ENCODE results near the gene SOX5. TPM values are rescaled to one million over a fixed set of nuclear protein-coding genes. Genes with fewer than 3 reads are reported as not detected.

SOX5 gene
- 209 TPM for total RNA-seq

DNA sequence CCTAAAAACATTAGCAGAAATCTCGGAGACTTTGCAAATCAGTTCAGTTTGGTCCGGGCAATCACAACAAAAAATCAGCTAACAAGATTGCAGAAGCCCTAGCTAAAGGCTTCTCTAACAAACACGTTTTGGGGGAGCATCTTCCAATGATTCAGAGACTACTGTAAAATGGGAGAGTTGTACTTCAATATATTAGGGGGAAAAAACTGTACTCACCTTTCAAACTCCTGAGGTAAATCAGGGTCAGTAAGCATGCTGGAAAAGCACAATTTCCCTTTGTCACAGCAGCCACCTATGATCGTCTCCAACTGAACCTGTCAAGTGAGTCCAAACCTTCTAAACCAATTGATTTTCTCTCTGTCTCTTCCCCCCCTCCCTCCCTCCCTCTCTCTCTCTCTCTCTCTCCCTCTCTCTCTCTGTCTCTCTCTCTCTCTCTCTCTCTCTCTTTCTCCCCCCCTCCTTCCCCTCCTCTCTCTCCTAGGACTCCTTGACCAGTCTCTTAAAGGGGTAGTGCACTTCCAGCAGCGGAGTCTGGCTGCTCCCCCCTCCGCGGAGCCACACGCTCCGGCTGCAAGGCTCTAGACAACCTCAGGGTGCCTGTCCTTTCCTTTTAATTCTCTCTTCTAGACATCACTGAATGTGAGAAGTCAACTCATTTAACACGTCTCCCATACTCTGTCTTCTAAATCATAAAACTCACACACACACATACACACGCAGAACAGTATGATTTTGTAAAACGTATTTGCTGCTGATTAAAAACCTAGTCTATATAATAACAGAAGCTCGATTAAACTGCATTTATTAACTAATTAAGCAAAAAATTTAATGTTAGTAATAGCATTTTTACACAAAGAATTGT is at the start of gene SOX5:
Gene SOX5, minus strand, starts transcription at position 323 of the 862 bp plus-strand sequence. Its CDS starts 69 bp downstream, at position 254.
- peak; percentile 11 for DNase-seq

DNA sequence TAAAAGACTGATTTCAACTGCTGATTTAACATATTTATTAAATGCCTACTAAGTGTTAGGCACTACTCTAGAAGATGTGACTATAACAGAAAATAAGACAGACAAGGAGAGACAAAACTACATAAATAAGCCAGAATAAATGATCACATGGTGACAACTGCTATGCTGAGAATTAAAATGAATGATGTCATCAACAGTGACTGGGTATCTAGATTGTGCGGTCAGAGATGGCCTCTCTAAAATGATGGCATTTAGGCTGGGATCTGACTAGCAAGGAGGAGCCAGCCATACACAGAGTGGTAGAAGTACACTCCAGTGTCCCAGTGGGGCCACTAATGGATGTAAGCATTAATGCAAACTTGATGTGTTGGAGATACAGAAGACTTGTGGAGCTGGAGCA is 37.6 kb upstream of the SOX5 start:
- DNase-seq = no peak

DNA sequence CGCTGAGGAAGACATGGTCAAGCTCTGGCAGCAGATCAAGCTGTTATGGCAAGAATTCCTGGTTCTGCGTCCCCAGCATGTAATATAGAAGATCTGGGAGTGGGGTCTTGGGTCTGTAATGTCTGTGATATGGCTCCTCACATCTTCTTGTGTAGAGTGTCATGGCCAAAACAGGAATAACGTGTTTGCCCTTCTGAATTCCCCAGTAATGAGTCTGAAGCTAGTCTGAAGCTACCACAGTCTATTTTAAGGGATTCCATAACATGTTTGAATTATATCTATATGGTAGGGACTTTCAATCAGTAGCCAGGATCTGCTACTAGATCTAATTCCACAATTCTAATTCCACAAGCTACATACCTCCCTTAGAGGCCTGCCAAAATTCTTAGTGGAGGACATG is 31.4 kb upstream of the SOX5 start:
- no peak for DNase-seq

DNA sequence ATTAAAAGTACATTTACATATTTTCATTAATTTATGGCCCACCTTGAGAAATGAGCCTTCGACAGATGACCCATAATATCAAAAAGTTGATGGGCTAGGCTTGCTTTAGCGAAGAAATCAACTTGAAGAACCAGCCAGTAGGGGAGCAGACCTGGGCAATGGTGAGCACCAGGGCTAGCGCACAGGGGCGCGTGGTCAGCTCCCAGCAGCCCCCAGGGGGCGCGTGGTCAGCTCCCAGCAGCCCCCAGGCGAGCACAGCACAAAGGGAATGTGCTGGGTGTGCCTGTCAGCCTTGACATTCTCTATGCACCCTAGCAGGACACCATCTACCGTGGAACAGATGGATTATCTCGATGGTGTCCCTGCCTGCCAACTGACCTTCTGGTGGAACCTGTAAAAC is 15.3 kb upstream of the SOX5 start:
- no peak for DNase-seq

DNA sequence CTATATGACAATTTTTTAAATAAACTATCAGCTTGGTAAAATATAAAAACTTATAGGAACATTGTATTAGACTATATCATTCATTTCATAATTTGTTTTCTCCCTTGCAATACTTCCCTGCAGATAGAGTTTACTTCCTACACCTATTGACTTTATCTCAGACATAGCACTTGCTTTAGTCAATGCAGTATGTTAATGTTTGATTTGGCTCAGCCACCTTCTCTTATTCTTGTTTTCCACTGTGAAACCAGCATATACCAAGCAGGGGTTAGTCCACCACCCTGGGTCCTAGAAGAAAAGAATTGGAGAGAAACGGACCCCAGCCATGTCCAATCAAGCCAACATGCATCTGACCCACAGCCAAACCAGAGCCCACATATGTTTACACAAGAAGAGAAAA is 10.4 kb upstream of the SOX5 start:
- no peak for DNase-seq

DNA sequence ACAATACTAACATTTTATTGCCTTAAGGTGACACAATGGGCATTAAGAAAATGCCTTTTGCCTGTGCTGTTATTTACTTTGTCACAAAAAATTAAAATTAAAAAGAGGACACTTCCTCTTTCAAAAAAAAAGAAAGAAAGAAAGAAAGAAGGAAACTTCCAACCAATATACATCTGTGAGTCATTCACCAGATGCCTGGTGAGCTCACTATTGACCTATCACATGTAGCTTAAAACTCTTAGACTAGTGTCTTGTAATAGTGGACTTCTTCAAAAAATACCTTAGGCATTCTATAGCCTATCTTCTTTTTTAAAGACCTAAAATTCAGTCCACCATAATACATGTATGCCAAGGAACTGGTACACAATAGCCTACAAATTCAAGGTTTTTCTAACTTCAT is 4.9 kb upstream of the SOX5 start:
- no peak for DNase-seq

DNA sequence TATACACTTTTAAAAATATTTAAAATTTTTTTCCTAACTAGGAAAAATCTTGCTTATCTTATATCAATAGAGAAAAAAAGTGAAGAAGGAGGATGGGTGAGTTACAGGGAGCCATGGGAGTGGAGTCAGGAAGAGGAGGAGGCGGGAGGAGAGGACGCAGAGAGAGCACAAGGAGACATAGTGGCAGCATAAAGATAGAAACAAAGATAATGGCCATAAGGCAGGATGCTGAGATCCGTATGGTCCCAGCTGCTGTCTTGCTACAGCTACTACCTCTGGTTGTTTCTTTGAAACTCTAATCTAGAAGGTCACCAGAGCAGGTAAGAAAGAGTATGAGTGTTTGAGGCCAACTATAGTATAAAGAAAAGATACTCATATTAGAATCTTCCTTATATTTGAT is 2.6 kb upstream of the SOX5 start:
- no peak for DNase-seq

DNA sequence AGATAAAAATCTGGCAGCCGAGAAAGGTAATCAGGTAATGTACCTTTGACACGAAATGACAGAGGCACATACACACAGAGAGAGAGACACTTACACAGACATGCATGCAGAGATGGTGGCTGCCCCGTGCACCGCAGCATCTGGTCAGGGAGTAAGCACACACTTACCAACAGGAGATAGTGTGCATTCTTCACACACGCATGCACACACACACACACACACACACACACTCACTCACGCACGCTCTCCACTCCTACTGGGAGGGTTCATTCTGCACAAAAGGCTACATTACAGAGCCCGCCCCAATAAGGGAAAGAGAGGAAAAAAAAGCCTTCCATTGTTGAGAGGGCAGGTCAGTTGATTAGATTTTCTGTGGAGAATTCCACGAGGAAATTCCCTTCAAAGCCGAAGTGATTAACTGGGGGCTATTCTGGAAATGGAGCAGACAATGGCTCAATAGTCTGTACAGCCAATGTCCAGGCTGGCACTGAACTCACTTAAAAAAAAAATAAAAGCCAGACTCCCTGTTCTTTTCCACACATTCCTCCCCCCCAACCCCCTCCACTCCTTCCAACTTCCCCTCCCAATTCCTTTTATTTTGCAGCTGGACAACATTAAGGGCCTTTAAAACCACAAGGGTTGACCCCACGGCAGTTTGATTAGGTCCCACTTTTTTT is 1.4 kb upstream of the SOX5 start:
- peak; percentile 2 for DNase-seq

DNA sequence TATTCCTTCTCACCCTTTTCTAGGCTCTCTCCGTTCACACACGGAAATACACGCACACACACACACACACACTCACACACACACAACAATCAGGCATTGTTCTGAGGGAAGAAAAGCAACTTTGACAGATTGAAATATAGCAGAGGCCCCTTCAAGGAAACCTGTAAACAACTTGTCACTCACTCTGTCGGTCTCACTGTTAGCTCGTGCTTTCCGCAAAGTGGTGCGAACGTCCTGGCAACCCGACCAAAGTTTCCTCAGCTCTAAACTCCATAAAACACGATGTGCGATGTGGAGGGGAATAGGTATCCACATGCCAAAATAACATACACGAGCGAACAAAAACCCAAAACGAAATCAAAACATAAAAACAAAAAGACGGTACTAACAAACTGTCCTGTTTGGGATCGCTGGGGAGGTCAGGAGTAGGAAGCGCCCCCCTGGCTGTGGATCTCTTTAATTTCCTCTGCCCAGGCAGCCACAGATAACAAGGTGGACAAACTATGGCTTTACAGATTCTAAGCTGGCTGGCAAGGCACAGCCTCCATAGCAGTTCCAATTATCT is 822 bp upstream of the SOX5 start:
- DNase-seq = no peak

DNA sequence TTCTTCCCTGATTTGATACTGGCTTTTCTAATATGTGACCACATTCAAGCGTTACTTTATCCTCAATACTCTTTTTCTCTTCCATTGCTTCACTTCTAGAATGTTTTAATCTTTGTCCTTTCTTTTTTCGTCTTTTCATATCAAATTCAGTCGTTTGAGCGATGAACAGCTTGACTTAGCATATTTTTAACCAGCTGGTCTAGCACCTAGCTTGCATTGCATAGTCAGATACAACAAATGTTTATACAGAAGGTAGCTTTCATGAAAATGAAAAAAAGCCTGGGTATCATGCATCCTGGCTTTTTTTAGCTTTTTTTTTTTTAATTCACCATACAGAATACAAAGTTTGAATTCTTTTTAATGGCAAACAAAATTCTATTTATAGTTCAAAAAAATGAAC is 1.2 kb downstream of the SOX5 start:
- DNase-seq = no peak

DNA sequence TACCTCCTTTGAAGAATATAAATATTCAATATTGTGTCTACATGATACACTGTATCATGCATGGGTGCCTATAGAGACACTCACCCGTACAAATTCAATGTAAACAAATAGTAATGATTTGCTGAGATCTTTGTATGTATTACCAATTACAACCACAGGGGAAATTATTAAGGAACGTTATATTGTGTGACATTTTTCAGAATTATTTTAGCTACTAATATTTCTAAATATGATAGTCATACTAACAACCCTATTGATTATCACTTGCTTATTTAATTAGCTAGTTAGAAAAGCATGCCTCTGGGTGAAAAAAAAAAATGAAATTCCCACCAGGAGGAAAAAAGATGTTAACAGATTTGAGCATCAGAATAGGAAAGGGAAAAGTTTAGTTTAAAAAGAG is 2.1 kb downstream of the SOX5 start:
- DNase-seq = no peak

DNA sequence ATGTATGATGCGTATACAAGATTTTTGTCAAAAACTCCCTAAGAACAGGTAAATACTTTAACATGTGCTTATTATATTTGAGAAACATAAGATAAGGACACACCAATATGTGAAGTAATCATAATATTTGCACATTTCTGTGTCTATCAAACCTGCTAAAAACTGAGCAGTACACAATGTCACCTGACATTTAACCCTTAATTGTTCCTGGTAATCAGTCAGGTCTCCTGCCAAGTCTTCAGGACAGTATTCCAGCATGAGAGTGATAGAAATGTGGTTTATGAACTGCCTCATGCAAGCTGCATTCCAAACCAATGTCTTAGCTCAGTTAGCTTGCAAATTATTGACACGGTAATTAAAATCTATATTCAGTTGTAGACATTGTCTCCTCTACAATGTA is 4.2 kb downstream of the SOX5 start:
- no peak for DNase-seq

DNA sequence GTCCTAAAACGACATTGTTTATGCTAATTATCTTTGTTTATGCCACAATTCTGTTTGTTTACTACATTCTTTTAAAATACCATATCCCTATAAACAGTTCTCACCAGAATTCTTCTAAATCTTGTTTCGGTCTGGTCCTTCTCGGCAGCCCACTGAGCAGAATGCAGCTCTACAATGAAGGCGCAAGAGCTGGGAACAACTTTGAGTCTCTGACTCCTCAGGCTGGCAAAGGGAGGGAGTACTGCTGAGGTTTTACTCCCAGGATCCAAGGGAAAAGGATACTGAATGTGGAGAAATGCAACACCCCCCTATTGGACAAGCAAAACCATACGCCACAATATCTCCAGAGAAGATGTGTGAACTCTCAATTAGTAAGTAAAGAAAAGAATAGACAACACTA is 5.4 kb downstream of the SOX5 start:
- DNase-seq = no peak

DNA sequence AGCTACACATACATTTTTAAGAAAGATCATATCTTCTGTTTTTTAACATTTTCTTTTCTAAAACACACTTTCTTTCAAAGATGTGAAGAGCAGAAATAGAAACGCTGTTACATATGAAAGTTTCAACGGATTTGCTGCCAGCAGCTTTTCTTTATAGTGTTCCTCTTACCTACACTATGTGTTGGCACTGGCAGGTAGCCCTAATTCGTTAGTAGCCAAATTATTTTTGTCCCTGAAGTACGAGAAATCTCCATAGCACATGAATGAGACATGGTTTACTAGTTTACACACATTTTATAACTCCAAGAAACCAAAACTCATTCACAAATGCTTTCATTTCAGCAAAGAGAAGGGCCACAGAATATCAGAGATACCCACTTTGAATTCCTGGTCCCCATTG is 6.6 kb downstream of the SOX5 start:
- no peak for DNase-seq

DNA sequence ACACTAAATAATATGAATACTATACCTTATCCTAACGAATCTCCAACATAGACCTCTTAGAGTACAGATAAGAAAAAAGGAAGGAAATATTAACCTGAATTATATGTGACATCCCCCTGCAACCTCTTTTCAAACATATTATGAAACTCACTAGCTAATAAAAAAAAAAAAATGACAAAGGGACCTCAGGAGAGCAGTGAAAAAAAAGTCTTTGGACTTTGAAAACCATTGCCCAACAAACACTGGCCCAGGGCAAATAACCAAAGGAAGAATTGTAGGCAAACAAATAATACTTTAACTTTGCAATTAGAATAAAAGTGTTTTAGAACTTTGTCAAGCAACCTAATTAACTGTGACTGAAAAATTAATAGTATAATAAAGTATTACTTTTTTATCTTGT is 7.7 kb downstream of the SOX5 start:
- no peak for DNase-seq

DNA sequence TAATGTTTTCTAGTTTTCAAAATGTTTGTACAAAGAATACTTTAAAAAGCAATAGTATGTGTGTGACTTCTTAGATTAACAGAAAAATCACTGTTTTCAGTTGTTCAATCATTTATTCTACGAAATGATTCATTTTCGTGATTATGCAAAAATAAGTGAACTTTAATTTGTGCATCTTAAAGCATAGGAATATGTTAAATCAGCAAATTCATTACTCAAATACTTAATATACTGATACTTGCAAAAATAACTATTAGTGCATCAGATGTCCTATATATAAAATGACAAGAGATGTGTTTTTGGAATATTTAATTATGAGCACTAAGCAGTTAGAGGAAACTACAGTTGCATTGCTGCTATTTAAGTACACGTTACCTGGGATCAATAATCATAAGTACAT is 11.0 kb downstream of the SOX5 start:
- no peak for DNase-seq

DNA sequence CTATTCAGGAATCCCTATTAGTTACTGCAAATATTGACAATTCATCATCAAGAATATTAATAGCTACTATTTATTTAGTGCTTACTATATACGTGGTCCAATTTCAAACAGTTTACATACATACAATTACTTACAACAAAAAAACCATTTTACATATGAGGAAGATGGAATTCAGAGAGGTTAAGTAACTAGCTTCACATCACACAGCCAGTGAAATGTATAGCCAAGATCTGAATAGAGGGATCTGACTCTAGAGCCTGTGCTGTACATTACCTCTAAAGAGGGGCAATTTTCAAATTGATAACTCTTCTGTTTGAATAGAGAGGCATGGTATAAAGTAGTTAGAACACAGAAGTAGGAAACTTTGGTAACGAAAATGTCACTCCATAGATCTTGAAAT is 18.3 kb downstream of the SOX5 start:
- no peak for DNase-seq

DNA sequence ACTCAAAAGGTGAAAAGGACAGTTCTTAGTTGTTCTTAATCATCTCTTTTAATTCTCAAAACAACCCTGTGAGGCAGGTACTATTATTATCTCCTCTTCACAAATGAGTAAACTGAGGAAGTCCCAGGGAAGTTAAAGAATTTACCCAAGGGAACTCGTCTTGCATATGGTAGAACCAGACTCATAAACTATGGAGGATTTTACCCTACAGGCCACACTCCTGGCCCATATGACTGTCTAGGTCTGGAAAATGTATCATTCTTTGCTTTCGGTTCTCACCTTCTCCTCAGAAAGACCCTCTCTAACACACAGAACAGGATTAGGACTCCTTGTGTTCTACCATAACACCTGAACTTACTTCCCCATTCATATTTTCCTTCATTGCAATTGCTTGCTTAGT is 18.9 kb downstream of the SOX5 start:
- no peak for DNase-seq

DNA sequence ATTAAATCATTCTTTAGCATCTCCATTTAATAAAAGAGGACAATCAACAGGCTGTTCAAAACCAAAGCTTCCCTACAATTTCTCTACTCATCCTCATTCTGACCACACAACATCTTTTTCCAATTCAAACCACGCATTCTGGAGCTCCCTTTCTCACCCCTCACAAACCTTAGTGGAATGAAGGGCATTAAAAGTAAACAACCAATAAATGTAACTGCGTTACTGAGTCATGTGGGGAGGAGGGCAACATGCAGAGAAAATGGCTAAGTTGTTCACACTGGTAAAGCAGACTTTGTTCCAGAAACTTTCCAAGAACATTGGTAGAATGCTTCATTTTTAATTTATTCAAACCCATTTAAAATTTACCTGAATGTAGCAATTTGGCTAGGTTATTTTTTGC is 19.6 kb downstream of the SOX5 start:
- no peak for DNase-seq

DNA sequence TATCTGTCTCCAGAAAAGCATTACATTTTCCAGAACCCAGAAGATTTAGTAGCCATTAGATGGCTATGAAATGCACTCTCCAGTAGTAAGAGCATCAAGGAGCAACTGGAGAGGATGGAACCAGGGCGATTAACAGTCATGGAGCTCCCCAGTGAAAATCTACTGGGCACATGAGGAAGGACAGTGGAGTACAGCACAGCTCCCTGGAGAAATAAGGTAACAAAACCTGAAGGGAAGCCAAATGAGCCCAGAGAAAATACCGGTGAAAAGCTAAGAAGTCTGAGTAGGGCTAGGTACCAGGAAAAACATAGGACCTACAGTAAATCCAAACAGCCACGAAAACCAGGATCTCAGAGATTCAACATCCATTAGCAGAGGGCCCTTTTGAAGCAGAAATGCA is 21.6 kb downstream of the SOX5 start:
- no peak for DNase-seq

DNA sequence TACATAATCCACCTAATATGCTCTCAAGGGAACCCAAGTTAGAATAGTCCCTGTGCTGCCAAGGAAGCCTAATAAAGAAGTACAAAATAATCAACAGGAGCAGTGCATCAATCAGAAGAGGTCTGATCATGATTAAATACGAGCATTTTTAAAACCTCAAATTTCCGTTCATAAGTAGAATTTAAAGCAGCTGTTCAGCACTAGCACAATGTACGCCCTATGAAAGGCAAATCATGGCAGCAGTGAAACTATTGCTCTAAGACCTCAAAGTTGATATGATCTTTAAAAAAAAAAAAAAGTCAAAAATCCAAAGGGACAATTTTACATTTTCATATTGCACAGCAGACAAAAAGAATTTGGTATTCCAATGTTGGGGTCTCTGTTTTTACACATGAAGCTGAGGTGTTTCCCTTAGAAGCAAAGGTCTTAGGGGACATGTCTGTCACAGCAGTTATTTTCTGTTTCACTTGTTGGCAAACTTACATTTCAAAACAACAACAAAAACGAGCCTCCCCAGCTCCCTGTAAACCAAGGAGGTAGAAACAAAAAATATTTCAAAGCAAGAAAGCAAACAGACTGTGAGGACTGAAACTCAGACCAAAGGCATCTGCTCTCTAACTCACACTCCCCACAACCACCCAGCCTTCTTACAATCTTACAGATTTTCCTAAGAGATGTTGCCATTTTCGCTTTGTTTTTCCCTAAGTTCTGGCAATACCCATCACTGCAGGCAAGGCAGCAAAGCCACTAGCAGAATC is 28.2 kb downstream of the SOX5 start:
- no peak for DNase-seq

DNA sequence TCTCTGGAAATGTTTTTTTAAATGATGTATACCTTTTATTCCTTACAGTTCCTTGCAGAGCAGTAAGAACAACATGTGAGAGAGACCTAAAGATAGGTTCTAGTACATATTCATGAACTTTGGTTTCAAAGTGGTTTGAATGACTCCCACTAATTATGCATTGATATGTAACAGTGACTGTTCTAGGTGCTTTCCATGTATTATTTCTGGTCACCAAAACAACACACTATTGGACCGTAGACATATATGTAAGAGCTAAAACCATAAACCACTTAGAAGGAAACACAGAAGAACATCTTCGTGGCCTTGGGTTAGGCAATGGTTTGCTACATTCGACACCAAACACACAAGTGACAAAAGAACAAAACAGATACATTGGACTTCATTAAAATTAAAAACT is 37.9 kb downstream of the SOX5 start:
- no peak for DNase-seq

DNA sequence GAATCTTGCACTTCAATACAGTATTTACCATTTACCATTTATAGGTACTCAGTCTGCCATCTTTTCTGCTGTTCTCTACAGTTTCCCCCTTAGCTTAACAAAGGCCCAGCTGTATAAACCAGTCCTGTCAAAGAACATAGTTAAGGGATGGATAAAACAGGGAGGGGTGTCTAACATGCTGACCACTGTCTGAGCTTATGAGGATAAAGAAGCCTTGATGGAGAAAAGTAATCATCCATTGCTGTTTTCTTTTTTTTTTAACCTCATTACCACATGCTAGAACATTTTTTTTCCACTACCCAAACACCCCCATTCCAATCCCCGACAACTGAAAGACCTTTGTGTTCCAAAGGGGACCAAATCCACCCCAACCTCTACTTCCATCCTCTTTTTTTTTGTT is 39.9 kb downstream of the SOX5 start:
- no peak for DNase-seq
